ENCODE measurements around the gene TRAF3. TPM values are rescaled to one million over a fixed set of nuclear protein-coding genes. Genes with fewer than 3 reads are reported as not detected.
A peak's percentile ranks its signal among the peaks of the same experiment; 100 is the strongest.

TRAF3 gene
- total RNA-seq, 1 experiment from 2014 or later: 11.2 TPM

DNA sequence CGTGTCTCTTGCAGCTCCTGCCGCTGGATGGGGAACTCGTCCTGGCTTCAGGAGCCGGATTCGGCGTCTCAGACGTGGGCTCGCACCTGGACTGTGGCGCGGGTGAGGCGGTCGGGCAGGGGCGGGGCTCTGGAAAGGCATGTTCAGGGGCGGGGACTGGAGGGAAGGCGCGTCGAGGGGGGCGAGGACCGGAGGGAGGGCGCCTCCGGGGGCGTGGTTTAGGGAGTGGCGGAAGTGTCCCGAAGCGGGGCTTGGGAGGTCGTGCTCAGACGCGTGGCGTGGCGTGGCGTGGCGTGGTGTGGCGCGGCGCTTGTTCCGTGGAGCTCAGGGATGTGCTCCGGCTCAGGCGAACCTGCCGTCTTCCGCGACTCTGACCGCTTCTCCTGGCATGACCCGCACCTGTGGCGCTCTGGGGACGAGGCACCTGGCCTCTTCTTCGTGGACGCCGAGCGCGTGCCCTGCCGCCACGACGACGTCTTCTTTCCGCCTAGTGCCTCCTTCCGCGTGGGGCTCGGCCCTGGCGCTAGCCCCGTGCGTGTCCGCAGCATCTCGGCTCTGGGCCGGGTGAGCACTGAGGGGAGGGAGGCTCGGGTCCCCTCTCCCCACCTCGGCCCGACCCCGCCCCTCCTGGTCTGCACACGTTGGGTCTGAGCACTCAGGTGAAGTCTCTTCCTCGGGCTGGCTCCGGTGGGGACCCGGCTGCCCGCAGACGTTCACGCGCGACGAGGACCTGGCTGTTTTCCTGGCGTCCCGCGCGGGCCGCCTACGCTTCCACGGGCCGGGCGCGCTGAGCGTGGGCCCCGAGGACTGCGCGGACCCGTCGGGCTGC lies 151.4 kb downstream of the TRAF3 start (continued):
- TF ChIP-seq, protein P1, sequence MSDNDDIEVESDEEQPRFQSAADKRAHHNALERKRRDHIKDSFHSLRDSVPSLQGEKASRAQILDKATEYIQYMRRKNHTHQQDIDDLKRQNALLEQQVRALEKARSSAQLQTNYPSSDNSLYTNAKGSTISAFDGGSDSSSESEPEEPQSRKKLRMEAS (CRISPR knock-in tag; IDR thresholded peaks at IDR 0.05): peak; percentile 76
- TF ChIP-seq, protein P2, sequence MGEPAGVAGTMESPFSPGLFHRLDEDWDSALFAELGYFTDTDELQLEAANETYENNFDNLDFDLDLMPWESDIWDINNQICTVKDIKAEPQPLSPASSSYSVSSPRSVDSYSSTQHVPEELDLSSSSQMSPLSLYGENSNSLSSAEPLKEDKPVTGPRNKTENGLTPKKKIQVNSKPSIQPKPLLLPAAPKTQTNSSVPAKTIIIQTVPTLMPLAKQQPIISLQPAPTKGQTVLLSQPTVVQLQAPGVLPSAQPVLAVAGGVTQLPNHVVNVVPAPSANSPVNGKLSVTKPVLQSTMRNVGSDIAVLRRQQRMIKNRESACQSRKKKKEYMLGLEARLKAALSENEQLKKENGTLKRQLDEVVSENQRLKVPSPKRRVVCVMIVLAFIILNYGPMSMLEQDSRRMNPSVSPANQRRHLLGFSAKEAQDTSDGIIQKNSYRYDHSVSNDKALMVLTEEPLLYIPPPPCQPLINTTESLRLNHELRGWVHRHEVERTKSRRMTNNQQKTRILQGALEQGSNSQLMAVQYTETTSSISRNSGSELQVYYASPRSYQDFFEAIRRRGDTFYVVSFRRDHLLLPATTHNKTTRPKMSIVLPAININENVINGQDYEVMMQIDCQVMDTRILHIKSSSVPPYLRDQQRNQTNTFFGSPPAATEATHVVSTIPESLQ (CRISPR knock-in tag; IDR thresholded peaks at IDR 0.05): no peak
- TF ChIP-seq TCF7 (CRISPR knock-in tag; IDR thresholded peaks at IDR 0.05; ENCODE audit: low read depth): no peak
- TF ChIP-seq ZNF671 (CRISPR knock-in tag; IDR thresholded peaks at IDR 0.05): no peak
- TF ChIP-seq NR2C2 (CRISPR knock-in tag; IDR thresholded peaks at IDR 0.05): no peak
- TF ChIP-seq, protein P3, sequence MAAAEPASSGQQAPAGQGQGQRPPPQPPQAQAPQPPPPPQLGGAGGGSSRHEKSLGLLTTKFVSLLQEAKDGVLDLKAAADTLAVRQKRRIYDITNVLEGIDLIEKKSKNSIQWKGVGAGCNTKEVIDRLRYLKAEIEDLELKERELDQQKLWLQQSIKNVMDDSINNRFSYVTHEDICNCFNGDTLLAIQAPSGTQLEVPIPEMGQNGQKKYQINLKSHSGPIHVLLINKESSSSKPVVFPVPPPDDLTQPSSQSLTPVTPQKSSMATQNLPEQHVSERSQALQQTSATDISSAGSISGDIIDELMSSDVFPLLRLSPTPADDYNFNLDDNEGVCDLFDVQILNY (CRISPR knock-in tag; IDR thresholded peaks at IDR 0.05): peak; percentile 31; the same call in 1 of the 2 replicates
- peak; percentile 67; the same call in 1 of the 2 replicates for TF ChIP-seq FOXP1 (CRISPR knock-in tag; IDR thresholded peaks at IDR 0.05; ENCODE audit: borderline replicate concordance)
- no peak for TF ChIP-seq MXD4 (CRISPR knock-in tag; IDR thresholded peaks at IDR 0.05; ENCODE audit: borderline replicate concordance)
- TF ChIP-seq NFATC4 (CRISPR knock-in tag; IDR thresholded peaks at IDR 0.05): no peak
- TF ChIP-seq E2F1 (CRISPR knock-in tag; IDR thresholded peaks at IDR 0.05): no peak
- TF ChIP-seq, protein P4, sequence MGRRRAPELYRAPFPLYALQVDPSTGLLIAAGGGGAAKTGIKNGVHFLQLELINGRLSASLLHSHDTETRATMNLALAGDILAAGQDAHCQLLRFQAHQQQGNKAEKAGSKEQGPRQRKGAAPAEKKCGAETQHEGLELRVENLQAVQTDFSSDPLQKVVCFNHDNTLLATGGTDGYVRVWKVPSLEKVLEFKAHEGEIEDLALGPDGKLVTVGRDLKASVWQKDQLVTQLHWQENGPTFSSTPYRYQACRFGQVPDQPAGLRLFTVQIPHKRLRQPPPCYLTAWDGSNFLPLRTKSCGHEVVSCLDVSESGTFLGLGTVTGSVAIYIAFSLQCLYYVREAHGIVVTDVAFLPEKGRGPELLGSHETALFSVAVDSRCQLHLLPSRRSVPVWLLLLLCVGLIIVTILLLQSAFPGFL (CRISPR knock-in tag; IDR thresholded peaks at IDR 0.05; ENCODE audit: borderline replicate concordance): no peak
- 0 out of 2 replicates have a peak, but pooled peaks have one; percentile 84 for TF ChIP-seq CBFB (CRISPR knock-in tag; IDR thresholded peaks at IDR 0.05; ENCODE audit: low read depth)

DNA sequence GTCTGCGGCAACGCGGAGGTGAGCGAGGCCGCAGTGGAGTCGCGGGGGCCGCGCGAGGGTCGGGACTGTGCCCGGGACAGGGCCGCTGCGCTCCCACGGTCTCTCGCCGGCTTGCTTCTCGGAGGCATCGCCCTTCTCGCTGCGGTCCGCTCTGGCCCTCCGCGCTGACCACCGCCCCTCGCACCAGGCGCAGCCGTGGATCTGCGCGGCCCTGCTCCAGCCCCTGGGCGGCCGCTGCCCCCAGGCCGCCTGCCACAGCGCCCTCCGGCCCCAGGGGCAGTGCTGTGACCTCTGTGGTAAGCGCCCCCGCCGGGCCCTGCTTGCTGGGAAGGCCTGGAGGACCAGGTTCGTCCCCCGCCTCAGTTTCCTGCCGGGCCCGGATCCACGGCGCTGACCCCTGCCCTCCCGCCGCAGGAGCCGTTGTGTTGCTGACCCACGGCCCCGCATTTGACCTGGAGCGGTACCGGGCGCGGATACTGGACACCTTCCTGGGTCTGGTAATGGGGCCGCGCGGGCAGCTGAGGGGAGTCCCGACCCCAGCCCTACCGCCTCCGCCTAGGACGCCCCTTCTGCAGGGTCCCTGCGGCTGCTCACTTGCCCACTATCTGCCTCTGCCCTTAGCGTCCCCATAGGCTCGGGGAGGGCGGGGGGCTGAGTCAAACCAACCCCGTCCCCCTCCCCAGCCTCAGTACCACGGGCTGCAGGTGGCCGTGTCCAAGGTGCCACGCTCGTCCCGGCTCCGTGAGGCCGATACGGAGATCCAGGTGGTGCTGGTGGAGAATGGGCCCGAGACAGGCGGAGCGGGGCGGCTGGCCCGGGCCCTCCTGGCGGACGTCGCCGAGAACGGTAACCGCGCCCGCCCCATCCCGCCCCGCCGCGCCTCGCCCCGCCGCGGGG lies 152.2 kb downstream of the TRAF3 start:
- no peak for DNase-seq (ENCODE audit: low spot score)
- ChIA-PET CTCF (no interaction called here), POLR2A (no interaction called here)
- peaks cover 6% of the 10 kb centered on the region for H3K36me3 Mint-ChIP-seq
- peak; percentile 4 for ATAC-seq
- peaks cover 11% of the 10 kb centered on the region for H3K4me1 Mint-ChIP-seq
- peak overlapping the region; percentile 48 for H3K4me3 Mint-ChIP-seq
- H3K9me3 Mint-ChIP-seq: no peaks in the 10 kb centered on the region
- H3K27ac Mint-ChIP-seq: no peak overlapping the region
- H3K27me3 Mint-ChIP-seq (ENCODE audit: low read depth): peaks cover 50% of the 10 kb centered on the region
- TF ChIP-seq NR2C2 (CRISPR knock-in tag; IDR thresholded peaks at IDR 0.05) (no peak), ZNF281 (CRISPR knock-in tag; IDR thresholded peaks at IDR 0.05) (no peak), STAT6 (CRISPR knock-in tag; conservative IDR thresholded peaks at IDR 0.05; ENCODE audit: low read depth) (no peak), FOXP1 (CRISPR knock-in tag; IDR thresholded peaks at IDR 0.05; ENCODE audit: borderline replicate concordance) (no peak)
- TF ChIP-seq, protein P5, sequence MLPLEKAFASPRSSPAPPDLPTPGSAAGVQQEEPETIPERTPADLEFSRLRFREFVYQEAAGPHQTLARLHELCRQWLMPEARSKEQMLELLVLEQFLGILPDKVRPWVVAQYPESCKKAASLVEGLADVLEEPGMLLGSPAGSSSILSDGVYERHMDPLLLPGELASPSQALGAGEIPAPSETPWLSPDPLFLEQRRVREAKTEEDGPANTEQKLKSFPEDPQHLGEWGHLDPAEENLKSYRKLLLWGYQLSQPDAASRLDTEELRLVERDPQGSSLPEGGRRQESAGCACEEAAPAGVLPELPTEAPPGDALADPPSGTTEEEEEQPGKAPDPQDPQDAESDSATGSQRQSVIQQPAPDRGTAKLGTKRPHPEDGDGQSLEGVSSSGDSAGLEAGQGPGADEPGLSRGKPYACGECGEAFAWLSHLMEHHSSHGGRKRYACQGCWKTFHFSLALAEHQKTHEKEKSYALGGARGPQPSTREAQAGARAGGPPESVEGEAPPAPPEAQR (CRISPR knock-in tag; IDR thresholded peaks at IDR 0.05): no peak
- TF ChIP-seq, protein P6, sequence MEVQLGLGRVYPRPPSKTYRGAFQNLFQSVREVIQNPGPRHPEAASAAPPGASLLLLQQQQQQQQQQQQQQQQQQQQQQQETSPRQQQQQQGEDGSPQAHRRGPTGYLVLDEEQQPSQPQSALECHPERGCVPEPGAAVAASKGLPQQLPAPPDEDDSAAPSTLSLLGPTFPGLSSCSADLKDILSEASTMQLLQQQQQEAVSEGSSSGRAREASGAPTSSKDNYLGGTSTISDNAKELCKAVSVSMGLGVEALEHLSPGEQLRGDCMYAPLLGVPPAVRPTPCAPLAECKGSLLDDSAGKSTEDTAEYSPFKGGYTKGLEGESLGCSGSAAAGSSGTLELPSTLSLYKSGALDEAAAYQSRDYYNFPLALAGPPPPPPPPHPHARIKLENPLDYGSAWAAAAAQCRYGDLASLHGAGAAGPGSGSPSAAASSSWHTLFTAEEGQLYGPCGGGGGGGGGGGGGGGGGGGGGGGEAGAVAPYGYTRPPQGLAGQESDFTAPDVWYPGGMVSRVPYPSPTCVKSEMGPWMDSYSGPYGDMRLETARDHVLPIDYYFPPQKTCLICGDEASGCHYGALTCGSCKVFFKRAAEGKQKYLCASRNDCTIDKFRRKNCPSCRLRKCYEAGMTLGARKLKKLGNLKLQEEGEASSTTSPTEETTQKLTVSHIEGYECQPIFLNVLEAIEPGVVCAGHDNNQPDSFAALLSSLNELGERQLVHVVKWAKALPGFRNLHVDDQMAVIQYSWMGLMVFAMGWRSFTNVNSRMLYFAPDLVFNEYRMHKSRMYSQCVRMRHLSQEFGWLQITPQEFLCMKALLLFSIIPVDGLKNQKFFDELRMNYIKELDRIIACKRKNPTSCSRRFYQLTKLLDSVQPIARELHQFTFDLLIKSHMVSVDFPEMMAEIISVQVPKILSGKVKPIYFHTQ (CRISPR knock-in tag; IDR thresholded peaks at IDR 0.05): no peak

All from WTC11 (cell line).